Mucosa of rectum (tissue), 2 donors: ENCODE data around the gene CTNNA1.
A peak's percentile ranks its signal among the peaks of the same experiment; 100 is the strongest.
"Not testable (repeated sequence)": the region's sequence is repeated elsewhere in the genome, so short reads cannot be mapped to it uniquely, and the experiment has no call there.

Source experiments
- H3K27ac ChIP-seq, 2 donors: one replicate each; pipeline ENCODE4 v1.7.0; 2013; ENCODE audit warnings: inconsistent platforms in 2 of 2, low read depth in 2 of 2, low read length in 2 of 2
- H3K27me3 ChIP-seq, 2 donors: one replicate each; pipeline ENCODE4 v1.7.0; 2013; ENCODE audit warnings: low read length in 2 of 2; ENCODE audit not compliant: control insufficient read depth in 2 of 2, insufficient read depth in 2 of 2
- H3K36me3 ChIP-seq, 2 donors: one replicate each; pipeline ENCODE4 v1.7.0; 2013; ENCODE audit warnings: low read length in 2 of 2; ENCODE audit not compliant: control insufficient read depth in 2 of 2, insufficient read depth in 2 of 2
- H3K4me1 ChIP-seq, 2 donors: one replicate each; pipeline ENCODE4 v1.7.0; 2013; ENCODE audit warnings: low read length in 2 of 2, mild to moderate bottlenecking in 1 of 2; ENCODE audit not compliant: control insufficient read depth in 2 of 2, insufficient read depth in 2 of 2
- H3K4me3 ChIP-seq, 2 donors: one replicate each; pipeline ENCODE4 v1.7.0; 2013; ENCODE audit warnings: low read length in 2 of 2
- H3K9ac ChIP-seq, 2 donors: one replicate each; pipeline ENCODE4 v1.7.0; 2013; ENCODE audit warnings: low read length in 2 of 2, low read depth in 1 of 2, mild to moderate bottlenecking in 1 of 2
- H3K9me3 ChIP-seq, 2 donors: one replicate each; pipeline ENCODE4 v1.7.0; 2013; ENCODE audit warnings: low read length in 2 of 2; ENCODE audit not compliant: control insufficient read depth in 2 of 2
- donor health status: healthy.
- donor health status: Normal muscosa, but diverticular disease.

The CTNNA1 gene

GRCh38 chr5:138755084-138755748 lies 2.0 kb downstream of the CTNNA1 start:
- H3K36me3 ChIP-seq: peaks cover 3 to 13% of the 10 kb centered on the region in 2 donors
- H3K27ac ChIP-seq: peak overlapping the region; percentile 97 to 99
- H3K9me3 ChIP-seq: no peaks in the 10 kb centered on the region
- H3K4me3 ChIP-seq: peak overlapping the region; percentile 84 to 87
- H3K27me3 ChIP-seq: no peaks in the 10 kb centered on the region
- H3K9ac ChIP-seq: peak overlapping the region in 1 of 2 donors; percentile 93
- peaks cover 10 to 20% of the 10 kb centered on the region in 2 donors for H3K4me1 ChIP-seq

DNA sequence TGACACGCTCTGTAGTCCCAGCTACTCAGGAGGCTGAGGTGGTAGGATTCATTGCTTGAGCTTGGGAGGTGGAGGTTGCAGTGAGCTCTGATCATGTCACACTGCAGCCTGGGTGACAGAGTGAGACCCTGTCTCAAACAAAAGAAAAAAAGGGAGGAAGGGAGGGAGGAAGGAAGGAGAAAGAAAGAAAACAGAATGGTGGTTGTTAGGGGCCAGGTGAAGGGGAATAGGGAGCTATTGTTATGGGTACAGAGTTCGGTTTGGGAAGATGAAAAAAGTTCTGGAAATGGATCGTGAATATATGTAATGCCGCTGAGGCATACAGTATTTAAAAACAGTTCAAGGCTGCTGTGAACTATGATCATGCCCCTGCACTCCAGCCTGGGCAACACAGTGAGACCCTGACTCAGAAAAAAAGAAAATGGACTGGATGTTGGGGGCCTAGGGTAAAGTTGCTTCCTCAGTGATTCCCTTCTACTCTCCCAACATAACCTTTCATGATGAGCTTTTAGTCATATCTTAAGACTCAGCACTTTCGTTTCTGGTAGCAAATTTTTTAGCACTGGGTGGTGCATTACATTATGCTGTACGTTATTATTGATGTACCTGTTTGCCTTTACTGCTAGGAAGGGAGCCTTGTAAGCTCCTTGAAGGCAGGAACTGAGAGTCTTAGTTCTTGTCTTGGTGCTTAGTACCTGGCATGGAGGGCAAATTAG lies 4.0 kb downstream of the CTNNA1 start:
- no peak overlapping the region for H3K4me3 ChIP-seq
- H3K36me3 ChIP-seq: peaks cover 3 to 20% of the 10 kb centered on the region in 2 donors
- H3K4me1 ChIP-seq: peaks cover 10 to 20% of the 10 kb centered on the region in 2 donors
- no peaks in the 10 kb centered on the region for H3K27me3 ChIP-seq
- H3K9ac ChIP-seq: no peak overlapping the region
- H3K9me3 ChIP-seq: no peaks in the 10 kb centered on the region
- no peak overlapping the region for H3K27ac ChIP-seq

DNA sequence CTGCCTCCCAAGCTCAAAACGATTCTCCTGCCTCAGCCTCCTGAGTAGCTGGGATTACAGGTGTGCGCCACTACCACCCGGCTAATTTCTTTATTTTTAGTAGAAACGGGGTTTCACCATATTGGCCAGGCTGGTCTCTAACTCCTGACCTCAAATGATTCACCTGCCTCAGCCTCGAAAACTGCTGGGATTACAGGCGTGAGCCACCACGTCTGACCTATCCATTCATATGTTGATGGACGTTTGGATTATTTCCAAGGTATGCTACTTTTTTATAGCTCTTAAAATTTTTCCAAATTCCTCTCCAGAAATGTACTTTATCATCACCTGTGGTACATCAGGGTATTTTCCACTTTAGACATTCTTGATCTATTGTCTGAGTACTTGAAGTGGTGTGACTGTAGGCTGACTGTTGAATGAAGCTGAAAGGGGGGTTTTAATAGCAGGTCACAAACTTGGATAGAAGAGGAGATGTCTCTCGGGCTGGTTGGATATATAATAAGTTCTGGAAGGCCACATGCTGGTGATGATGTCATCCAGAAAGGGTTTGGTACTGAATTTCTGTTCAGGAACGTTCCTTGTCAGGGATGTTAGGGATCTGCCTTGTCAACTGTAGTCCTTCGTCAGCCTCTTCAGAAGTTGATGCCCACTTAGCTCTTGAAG lies 7.4 kb downstream of the CTNNA1 start:
- H3K36me3 ChIP-seq: peaks cover 3 to 16% of the 10 kb centered on the region in 2 donors
- no peaks in the 10 kb centered on the region for H3K9me3 ChIP-seq
- peaks cover 0 to 3% of the 10 kb centered on the region in 2 donors for H3K4me1 ChIP-seq
- H3K4me3 ChIP-seq: no peak overlapping the region
- no peak overlapping the region for H3K9ac ChIP-seq
- H3K27ac ChIP-seq: no peak overlapping the region
- no peaks in the 10 kb centered on the region for H3K27me3 ChIP-seq

- H3K4me1 ChIP-seq, H3K27me3 ChIP-seq, H3K9me3 ChIP-seq, H3K4me3 ChIP-seq, H3K27ac ChIP-seq, H3K9ac ChIP-seq: not testable (repeated sequence)
- H3K36me3 ChIP-seq: peaks cover 3 to 16% of the 10 kb centered on the region in 2 donors
These were observed 7.9 kb downstream of the CTNNA1 start for GRCh38 chr5:138761115-138761514.

DNA sequence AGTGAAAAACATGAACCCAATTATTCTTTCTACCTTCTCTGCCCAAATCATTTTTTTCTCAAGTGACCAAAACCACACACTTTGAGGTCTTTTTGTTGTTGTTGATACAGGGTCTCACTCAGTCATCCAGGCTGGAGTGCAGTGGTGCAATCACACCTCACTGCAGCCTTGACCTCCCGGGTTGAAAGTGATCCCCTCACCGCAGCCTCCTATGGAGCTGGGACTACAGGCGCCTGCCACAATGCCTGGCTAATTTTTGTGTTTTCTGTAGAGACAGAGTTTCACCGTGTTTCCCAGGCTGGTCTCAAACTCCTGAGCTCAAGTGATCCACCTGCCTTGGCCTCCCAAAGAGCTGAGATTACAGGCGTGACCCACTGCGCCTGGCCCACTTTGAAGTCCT lies 8.4 kb downstream of the CTNNA1 start:
- peaks cover 3 to 16% of the 10 kb centered on the region in 2 donors for H3K36me3 ChIP-seq
- H3K27me3 ChIP-seq, H3K27ac ChIP-seq, H3K4me1 ChIP-seq, H3K9me3 ChIP-seq, H3K9ac ChIP-seq, H3K4me3 ChIP-seq: not testable (repeated sequence)

DNA sequence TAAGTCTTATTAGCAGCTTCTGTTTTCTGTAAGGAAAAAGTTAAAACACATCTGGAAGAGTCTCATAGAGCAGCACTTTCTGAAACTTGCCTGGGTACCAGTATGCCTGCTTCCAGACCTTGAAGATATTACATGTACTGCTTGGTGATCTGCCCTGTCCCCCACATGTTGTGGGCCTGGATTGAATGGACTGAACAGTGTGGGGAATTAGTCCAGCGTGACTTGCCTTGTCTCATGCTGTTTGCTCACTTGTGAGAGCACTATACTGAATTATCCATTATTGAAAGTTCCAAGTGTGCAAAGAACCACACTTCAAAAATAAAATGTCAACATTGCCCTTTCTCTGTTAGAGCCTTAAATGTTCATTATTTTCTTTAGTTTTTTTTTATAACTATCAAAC lies 8.9 kb downstream of the CTNNA1 start:
- Histone ChIP-seq H3K4me1 (no peaks in the 10 kb centered on the region), H3K9me3 (no peaks in the 10 kb centered on the region), H3K27me3 (no peaks in the 10 kb centered on the region), H3K27ac (no peak overlapping the region), H3K36me3 (peaks cover 3 to 16% of the 10 kb centered on the region in 2 donors), H3K9ac (no peak overlapping the region), H3K4me3 (no peak overlapping the region)

DNA sequence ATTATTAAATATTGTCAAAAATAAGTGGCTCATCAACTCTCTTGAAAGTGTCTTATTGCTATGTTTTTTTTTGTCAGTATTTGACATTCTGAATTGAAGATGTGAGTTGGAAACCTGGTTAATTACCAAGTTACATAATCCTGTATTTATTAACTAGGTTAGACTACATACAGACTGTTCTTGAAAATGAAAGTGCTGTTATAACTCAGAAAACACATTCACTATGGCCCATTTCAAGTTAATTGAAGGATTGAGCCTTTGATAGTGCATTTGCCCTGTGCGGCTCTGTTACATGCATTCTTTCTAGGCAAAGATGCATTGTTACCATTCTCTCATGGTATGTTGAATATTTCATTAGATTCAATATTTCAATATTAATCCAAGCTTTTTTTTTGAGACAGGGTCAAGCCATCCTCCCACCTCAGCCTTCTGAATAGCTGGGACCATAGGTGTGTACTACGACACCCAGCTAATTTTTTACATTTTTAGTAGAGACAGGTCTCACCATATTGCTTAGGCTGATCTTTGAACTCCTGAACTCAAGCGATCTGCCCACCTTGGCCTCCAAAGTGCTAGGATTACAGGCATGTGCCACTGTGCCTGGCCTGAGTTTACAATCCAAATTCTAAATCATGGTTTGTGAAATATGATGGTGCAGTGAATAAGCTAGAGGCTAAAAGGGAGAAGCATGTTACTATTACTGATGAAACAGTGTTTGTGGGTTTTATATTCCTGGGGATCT lies 10.0 kb downstream of the CTNNA1 start:
- no peak overlapping the region for H3K9ac ChIP-seq
- no peak overlapping the region for H3K27ac ChIP-seq
- H3K36me3 ChIP-seq: peaks cover 3 to 13% of the 10 kb centered on the region in 2 donors
- H3K27me3 ChIP-seq: no peaks in the 10 kb centered on the region
- no peaks in the 10 kb centered on the region for H3K4me1 ChIP-seq
- H3K9me3 ChIP-seq: no peaks in the 10 kb centered on the region
- no peak overlapping the region for H3K4me3 ChIP-seq

- Histone ChIP-seq H3K27ac (no peak overlapping the region), H3K4me1 (no peaks in the 10 kb centered on the region), H3K4me3 (no peak overlapping the region), H3K9me3 (no peaks in the 10 kb centered on the region), H3K9ac (no peak overlapping the region), H3K36me3 (peaks cover 0 to 2% of the 10 kb centered on the region in 2 donors), H3K27me3 (no peaks in the 10 kb centered on the region)
These were observed 17.1 kb downstream of the CTNNA1 start for GRCh38 chr5:138770291-138770690.

GRCh38 chr5:138770977-138771376 lies 17.8 kb downstream of the CTNNA1 start:
- H3K27me3 ChIP-seq: no peaks in the 10 kb centered on the region
- no peaks in the 10 kb centered on the region for H3K4me1 ChIP-seq
- peaks cover 0 to 2% of the 10 kb centered on the region in 2 donors for H3K36me3 ChIP-seq
- no peak overlapping the region for H3K4me3 ChIP-seq
- no peak overlapping the region for H3K9ac ChIP-seq
- no peak overlapping the region for H3K27ac ChIP-seq
- H3K9me3 ChIP-seq: no peaks in the 10 kb centered on the region
